IMR-90 (cell line): ENCODE data around the gene SGMS1. TPM values are rescaled to one million over a fixed set of nuclear protein-coding genes. Genes with fewer than 3 reads are reported as not detected.
A peak's percentile ranks its signal among the peaks of the same experiment; 100 is the strongest.

ENCODE experiments used
- ATAC-seq: fragments of 200-7000 bp; cut with Tn5 transposase; 2 replicates; pipeline ENCODE4 v1.9.1; 2020; ENCODE audit warnings: low read depth, mild to moderate bottlenecking, moderate library complexity
- BruUV-seq: library from RNA; stranded (reverse); fragments of 400-500 nt; replicated peaks from 2 replicates; lab custom pipeline; 2021; lab: Mats Ljungman, UMichigan
- CTCF ChIA-PET: fragments of 300-600 bp; formaldehyde crosslinking; extraction: SDS; loops from one replicate; lab custom pipeline; 2021; ENCODE audit warnings: antibody characterized with exemption; lab: Yijun Ruan, JAX
- POLR2A ChIA-PET: fragments of 300-600 bp; sonication (Branson Sonifier 250); formaldehyde crosslinking; loops from one replicate; lab custom pipeline; 2022; ENCODE audit warnings: antibody characterized with exemption; ENCODE audit not compliant: unreplicated experiment; lab: Charles Lee
- DNase-seq: peaks from one replicate; pipeline ENCODE4 v3.0.0; 2013
- H2AFZ ChIP-seq: replicated peaks from 2 replicates; pipeline ENCODE3; 2013; ENCODE audit warnings: low read length, mild to moderate bottlenecking; ENCODE audit not compliant: poor library complexity
- H2AK5ac ChIP-seq: 2 replicates; pipeline ENCODE4 v1.6.1; 2013; ENCODE audit warnings: low read depth, low read length, inconsistent platforms
- H2AK9ac ChIP-seq: replicated peaks from 2 replicates; pipeline ENCODE3; 2013; ENCODE audit warnings: mild to moderate bottlenecking, low read depth, low read length, moderate library complexity; ENCODE audit not compliant: poor library complexity
- H2BK120ac ChIP-seq: 2 replicates; pipeline ENCODE4 v1.6.1; 2013; ENCODE audit warnings: low read depth, low read length, inconsistent platforms
- H2BK15ac ChIP-seq: 3 replicates; pipeline ENCODE4 v1.6.1; 2013; ENCODE audit warnings: low read depth, low read length, inconsistent platforms
- H2BK20ac ChIP-seq: 2 replicates; pipeline ENCODE4 v1.6.1; 2013; ENCODE audit warnings: low read depth, mild to moderate bottlenecking, inconsistent platforms, low read length, moderate library complexity
- H2BK5ac ChIP-seq: 2 replicates; pipeline ENCODE4 v1.6.1; 2013; ENCODE audit warnings: mild to moderate bottlenecking, low read depth, low read length, inconsistent platforms; ENCODE audit not compliant: poor library complexity, severe bottlenecking
- H3K14ac ChIP-seq: replicated peaks from 2 replicates; pipeline ENCODE4 v1.6.1; 2013; ENCODE audit warnings: low read depth, low read length, inconsistent platforms
- H3K18ac ChIP-seq: 2 replicates; pipeline ENCODE4 v1.6.1; 2013; ENCODE audit warnings: low read depth, low read length, control low read depth
- H3K23ac ChIP-seq: 2 replicates; pipeline ENCODE4 v1.6.1; 2013; ENCODE audit warnings: low read depth, low read length, inconsistent platforms
- H3K27ac ChIP-seq: 2 replicates; pipeline ENCODE4 v1.5.1; 2013; ENCODE audit warnings: mild to moderate bottlenecking, control low read depth, low read length; ENCODE audit not compliant: insufficient read depth
- H3K27me3 ChIP-seq: 2 replicates; pipeline ENCODE4 v1.6.1; 2013; ENCODE audit warnings: low read length; ENCODE audit not compliant: control insufficient read depth, insufficient read depth
- H3K36me3 ChIP-seq: 2 replicates; pipeline ENCODE4 v1.6.1; 2013; ENCODE audit warnings: low read length, mixed read lengths; ENCODE audit not compliant: control insufficient read depth, insufficient read depth
- H3K4ac ChIP-seq: 2 replicates; pipeline ENCODE4 v1.6.1; 2013; ENCODE audit warnings: low read depth, low read length, inconsistent platforms
- H3K4me1 ChIP-seq: 2 replicates; pipeline ENCODE4 v1.6.1; 2013; ENCODE audit warnings: low read length, mixed read lengths; ENCODE audit not compliant: control insufficient read depth, insufficient read depth
- H3K4me2 ChIP-seq: 2 replicates; pipeline ENCODE4 v1.6.1; 2013; ENCODE audit warnings: low read depth, mild to moderate bottlenecking, control low read depth, low read length, moderate library complexity
- H3K4me3 ChIP-seq: 2 replicates; pipeline ENCODE4 v1.5.1; 2013; ENCODE audit warnings: low read depth, mild to moderate bottlenecking, control low read depth, low read length, moderate library complexity; ENCODE audit not compliant: insufficient read depth
- H3K56ac ChIP-seq: 2 replicates; pipeline ENCODE4 v1.6.1; 2013; ENCODE audit warnings: low read length, inconsistent platforms; ENCODE audit not compliant: insufficient read depth; ENCODE audit errors: extremely low read depth
- H3K79me1 ChIP-seq, 2 experiments: 2 replicates each; pipeline ENCODE4 v1.6.1; 2013; ENCODE audit warnings: low read length in 2 of 2, inconsistent platforms in 1 of 2, low read depth in 1 of 2
- H3K9ac ChIP-seq: 2 replicates; pipeline ENCODE4 v1.6.1; 2013; ENCODE audit warnings: low read depth, low read length, control low read depth
- H3K9me1 ChIP-seq: 2 replicates; pipeline ENCODE4 v1.6.1; 2013; ENCODE audit warnings: low read length, inconsistent platforms; ENCODE audit not compliant: insufficient read depth
- H3K9me3 ChIP-seq: 2 replicates; pipeline ENCODE4 v1.6.1; 2013; ENCODE audit warnings: low read length; ENCODE audit not compliant: control insufficient read depth, insufficient read depth
- H4K20me1 ChIP-seq: 2 replicates; pipeline ENCODE4 v1.6.1; 2013; ENCODE audit warnings: low read length, inconsistent platforms; ENCODE audit not compliant: insufficient read depth
- H4K5ac ChIP-seq: 2 replicates; pipeline ENCODE4 v1.6.1; 2013; ENCODE audit warnings: mild to moderate bottlenecking, low read depth, low read length, control low read depth
- H4K8ac ChIP-seq, 2 experiments: 2 replicates each; pipeline ENCODE4 v1.6.1; 2013; ENCODE audit warnings: low read depth in 2 of 2, low read length in 2 of 2, control low read depth in 1 of 2, inconsistent platforms in 1 of 2
- H4K91ac ChIP-seq: 2 replicates; pipeline ENCODE4 v1.6.1; 2013; ENCODE audit warnings: low read depth, low read length, inconsistent platforms; ENCODE audit not compliant: insufficient read depth
- BHLHE40 ChIP-seq: fragments of 150-350 bp; IDR thresholded peaks from 2 replicates; pipeline ENCODE4 v1.6.1; 2016; ENCODE audit warnings: mild to moderate bottlenecking, low read depth, low read length
- CEBPB ChIP-seq: IDR thresholded peaks from 2 replicates; pipeline ENCODE4 v1.6.1; 2012; ENCODE audit warnings: low read depth, low read length, improper control_type of control experiment
- CTCF ChIP-seq: conservative IDR thresholded peaks from 2 replicates; pipeline ENCODE4 v1.5.1; 2012; ENCODE audit warnings: mild to moderate bottlenecking, low read depth, low read length, improper control_type of control experiment
- ELK1 ChIP-seq: fragments of 150-350 bp; IDR thresholded peaks from 2 replicates; pipeline ENCODE4 v1.6.1; 2016; ENCODE audit warnings: low read depth, mild to moderate bottlenecking, low read length, moderate library complexity, borderline replicate concordance
- FOS ChIP-seq: fragments of 150-350 bp; IDR thresholded peaks from 2 replicates; pipeline ENCODE4 v1.6.1; 2016; ENCODE audit warnings: low read depth, low read length
- MAFK ChIP-seq: IDR thresholded peaks from 2 replicates; pipeline ENCODE4 v1.6.1; 2012; ENCODE audit warnings: low read depth, low read length, improper control_type of control experiment
- MAZ ChIP-seq: IDR thresholded peaks from 2 replicates; pipeline ENCODE4 v1.6.1; 2012; ENCODE audit warnings: low read depth, mild to moderate bottlenecking, low read length, improper control_type of control experiment, moderate library complexity, borderline replicate concordance
- MXI1 ChIP-seq: IDR thresholded peaks from 2 replicates; pipeline ENCODE4 v1.6.1; 2012; ENCODE audit warnings: low read depth, mild to moderate bottlenecking, low read length, moderate library complexity, borderline replicate concordance
- NFE2L2 ChIP-seq: fragments of 150-350 bp; IDR thresholded peaks from 2 replicates; pipeline ENCODE4 v1.6.1; 2016; ENCODE audit warnings: low read depth, mild to moderate bottlenecking, low read length
- RCOR1 ChIP-seq: IDR thresholded peaks from 2 replicates; pipeline ENCODE4 v1.6.1; 2012; ENCODE audit warnings: mild to moderate bottlenecking, low read length, improper control_type of control experiment; ENCODE audit not compliant: insufficient replicate concordance
- RFX5 ChIP-seq: IDR thresholded peaks from 2 replicates; pipeline ENCODE4 v1.8.0; 2012; ENCODE audit warnings: low read depth, mild to moderate bottlenecking, low read length, moderate library complexity
- SMC3 ChIP-seq: fragments of 150-350 bp; IDR thresholded peaks from 2 replicates; pipeline ENCODE4 v1.6.1; 2016; ENCODE audit warnings: low read depth, mild to moderate bottlenecking, antibody characterized with exemption, low read length, moderate library complexity
- USF2 ChIP-seq: fragments of 150-350 bp; IDR thresholded peaks from 2 replicates; pipeline ENCODE4 v1.6.1; 2017; ENCODE audit warnings: mild to moderate bottlenecking, antibody characterized with exemption, low read length, low read depth
- dilution Hi-C: fragments of 300-500 bp; cut with HindIII; formaldehyde crosslinking; loops from one replicate; pipeline ENCODE4 v1.14.3; 2018; ENCODE audit warnings: low sequenced_read_pairs; ENCODE audit not compliant: unreplicated experiment
- in situ Hi-C: fragments of 300-500 bp; cut with MboI; formaldehyde crosslinking; loops from 3 replicates; pipeline ENCODE4 v1.14.3; 2019; ENCODE audit warnings: low sequenced_read_pairs, inconsistent platforms, mixed read lengths
- intact Hi-C: fragments of 100-400 bp; cut with micrococcal nuclease; formaldehyde crosslinking; loops from 2 replicates; pipeline ENCODE4 v1.10.0; 2022
- polyA plus RNA-seq, 3 experiments: library from polyadenylated mRNA; depleted of rRNA; stranded (reverse); fragments of >200 nt; gene quantifications; 2 replicates each; pipeline ENCODE4 v1.2.3, GENCODE V29; 2012; ENCODE audit warnings: low replicate concordance in 1 of 3
- total RNA-seq: library from RNA; depleted of rRNA; stranded (reverse); fragments of >200 nt; gene quantifications from 2 replicates; pipeline ENCODE4 v1.2.3, GENCODE V29; 2012

SGMS1 gene
- total and polyA plus RNA-seq, 2 of the 4 experiments (the other 2 are of a cell fraction) = 9.8 to 30.8 TPM

GRCh38 chr10:50607356-50607925 lies 16.3 kb downstream of the SGMS1 start:
- no peaks in the 10 kb centered on the region for H3K9me3 ChIP-seq
- H3K36me3 ChIP-seq = no peaks in the 10 kb centered on the region
- no peak overlapping the region for H3K4me3 ChIP-seq
- peak overlapping the region; percentile 39; the same call in 1 of the 2 replicates for H3K4me2 ChIP-seq
- CTCF ChIA-PET = no interaction called here
- no peak for DNase-seq
- no peak overlapping the region for H3K18ac ChIP-seq
- peaks cover 32% of the 10 kb centered on the region for H4K20me1 ChIP-seq
- no peak overlapping the region for H3K56ac ChIP-seq
- no peaks in the 10 kb centered on the region for H3K27me3 ChIP-seq
- ATAC-seq = no peak
- H2BK15ac ChIP-seq = no peak overlapping the region
- no peak overlapping the region for H3K9ac ChIP-seq
- POLR2A ChIA-PET = no interaction called here
- H2AK5ac ChIP-seq = no peak overlapping the region
- no peak overlapping the region for H2BK5ac ChIP-seq
- no peak overlapping the region; the same call in 1 of the 2 replicates for H4K5ac ChIP-seq
- no peak overlapping the region for H2AFZ ChIP-seq
- peaks cover 3% of the 10 kb centered on the region for H3K9me1 ChIP-seq
- H3K79me1 ChIP-seq = peaks cover 22 to 52% of the 10 kb centered on the region in 2 experiments
- no peak overlapping the region for H3K27ac ChIP-seq
- BruUV-seq = no TSS peak
- H3K4me1 ChIP-seq = peaks cover 9% of the 10 kb centered on the region
- no peak overlapping the region for H4K8ac ChIP-seq
- TF ChIP-seq USF2 (no peak), MAFK (no peak), NFE2L2 (no peak), RFX5 (no peak), MAZ (no peak), RCOR1 (no peak), MXI1 (no peak), BHLHE40 (no peak), FOS (no peak), ELK1 (no peak), CTCF (no peak), CEBPB (no peak), SMC3 (no peak)
- H4K91ac ChIP-seq = no peak overlapping the region
- H3K23ac ChIP-seq = no peak overlapping the region
- H3K4ac ChIP-seq = no peak overlapping the region
- in situ Hi-C loops (no loop called here), intact Hi-C loops (loop anchor here (5.0 kb wide), 1 partner anchor 55 kb away; no protein-coding TSS in a partner anchor), dilution Hi-C loops (no loop called here)
- no peak overlapping the region for H2BK120ac ChIP-seq
- no peak overlapping the region for H2AK9ac ChIP-seq
- 0 out of 2 replicates have a peak overlapping the region, but pooled peaks have one; percentile 19 for H3K14ac ChIP-seq
- no peak overlapping the region for H2BK20ac ChIP-seq
